Heart right ventricle (tissue), 16 donors: ENCODE results near the gene SLC35E1. TPM values are rescaled to one million over a fixed set of nuclear protein-coding genes. Genes with fewer than 3 reads are reported as not detected.

Source experiments
- ATAC-seq, 8 donors: fragments of 200-7000 bp; cut with Tn5 transposase; one replicate each; pipeline ENCODE4 v1.9.1; 2020; ENCODE audit warnings: mild to moderate bottlenecking in 8 of 8, moderate library complexity in 8 of 8, moderate number of reproducible peaks in 1 of 8
- DNase-seq, 2 donors: peaks; one replicate each; pipeline ENCODE4 v3.0.0-alpha.2; 2020
- H3K27ac ChIP-seq, 10 donors: fragments of 200-600 bp; sonication (generic) in 2 of 10; one replicate each; pipeline versions ENCODE4 v1.5.0 to v1.8.0; 2020 to 2022; ENCODE audit warnings: mild to moderate bottlenecking in 3 of 10
- H3K27me3 ChIP-seq, 7 donors: fragments of 200-600 bp; one replicate each; pipeline ENCODE4 v1.8.0; 2021 to 2022; ENCODE audit warnings: mild to moderate bottlenecking in 2 of 7
- H3K36me3 ChIP-seq, 9 donors: fragments of 200-600 bp; sonication (generic) in 1 of 9; one replicate each; pipeline versions ENCODE4 v1.5.0 to v1.8.0; 2020 to 2022; ENCODE audit warnings: mild to moderate bottlenecking in 2 of 9
- H3K4me1 ChIP-seq, 9 donors: fragments of 200-600 bp; sonication (generic) in 1 of 9; one replicate each; pipeline versions ENCODE4 v1.5.0 to v1.8.0; 2020 to 2022; ENCODE audit warnings: mild to moderate bottlenecking in 4 of 9
- H3K4me3 ChIP-seq, 10 donors: fragments of 200-600 bp; sonication (generic) in 2 of 10; one replicate each; pipeline versions ENCODE4 v1.5.0 to v1.8.0; 2020 to 2022; ENCODE audit warnings: mild to moderate bottlenecking in 7 of 10, moderate library complexity in 2 of 10
- H3K9me3 ChIP-seq, 11 donors: fragments of 200-600 bp in 10 of 11; sonication (generic) in 2 of 11; one replicate each; pipeline versions ENCODE4 v1.5.0 to v1.8.0; 2013 to 2022; ENCODE audit warnings: mild to moderate bottlenecking in 2 of 11, control low read depth in 1 of 11, moderate library complexity in 1 of 11
- CTCF ChIP-seq, 9 donors: fragments of 200-600 bp; sonication (generic) in 2 of 9; IDR thresholded peaks; one replicate each; pipeline versions ENCODE4 v1.5.0 to v1.8.0; 2021 to 2022; ENCODE audit warnings: antibody characterized with exemption in 9 of 9, mild to moderate bottlenecking in 5 of 9, moderate library complexity in 1 of 9
- WGBS, 2 donors: extraction: QIAGEN DNeasy Blood & Tissue Kit; methylation state at CpG; one replicate each; pipeline ENCODE4 v1.1.7; 2013; ENCODE audit warnings: inconsistent platforms in 1 of 2; 5-methylcytosine and 5-hydroxymethylcytosine counted together
- intact Hi-C, 10 donors: fragments of 100-400 bp; cut with DNase I; formaldehyde crosslinking; loops; one replicate each; pipeline versions ENCODE4 v1.11.1 to v1.14.2; 2022
- polyA plus RNA-seq, 2 donors: library from polyadenylated mRNA; stranded (reverse); fragments of 200-250 nt; gene quantifications; one replicate each; pipeline ENCODE4 v1.2.3, GENCODE V29; 2013
- total RNA-seq, 10 donors: library from RNA; stranded (reverse); fragmentation: NEBNext Ultra II Directional in 3 of 10; extraction: Animal tissue kit (Norgen Biotek cat#: 25700) in 3 of 10; gene quantifications; one replicate each; pipeline versions ENCODE4 v1.2.1 to v1.2.4, GENCODE V29; 2021 to 2023
- donor health status: Arrhythmogenic right ventricular cardiomyopathy.
- donor health status: ischemic (EF 13 %, LVEDD 7.1; RV severe dilation, severe dysfunction).
- donor health status: healthy with polysubstance abuse.
- donor health status: DM: no; HTN: yes; CAD: no.
- donor health status: DM: no; HTN: no; CAD: no.
- donor health status: ischemic (EF 25% LVEDD 6.9; RV normal size, moderate dysfunction).
- donor health status: ischemic (EF 25% LVEDD 5.7; RV mildly dilated, moderate dysfunction).
- donor health status: healthy.
- donor health status: DM: yes; HTN: yes; CAD: no.
- donor health status: Ischemic cardiomyopathy.
- donor health status: ischemic (EF 35%, LVEDD 5.7; RV mildly dilated, moderate dysfunction).
- donor health status: nonischemic (EF 11% LVEDD 7.7; RV severe dilation, severe dysfunction).
- donor health status: DM: yes; HTN: yes; CAD: no.
- donor health status: PGD.
- donor health status: ischemic (EF 29% LVEDD 5.4; RV normal size, mild dysfunction).
- donor health status: nonischemic (EF 23%, LVEDD 6.1; RV moderate dilation, normal function).

The SLC35E1 gene
- total and polyA plus RNA-seq, 12 donors, result 20.8 to 29.0 (median 23.6) TPM

- WGBS, 2 donors, result 92 to 93% methylated on average over 13 of the region's 13 CpGs
- Histone ChIP-seq H3K4me1 (peaks cover 12 to 37% (median 23%) of the 10 kb centered on the region in 9 donors), H3K36me3 (peaks cover 0 to 80% (median 31%) of the 10 kb centered on the region in 9 donors), H3K27ac (no peak overlapping the region), H3K4me3 (no peak overlapping the region), H3K27me3 (no peaks in the 10 kb centered on the region), H3K9me3 (no peaks in the 10 kb centered on the region)
- no peak for DNase-seq
- TF ChIP-seq CTCF (IDR thresholded peaks at IDR 0.05), result no peak
- ATAC-seq, result no peak
- intact Hi-C loops, result no loop called here
Observed at GRCh38 chr19:16537111-16537510, 35.1 kb downstream of the SLC35E1 start.

GRCh38 chr19:16536130-16536529 lies 36.1 kb downstream of the SLC35E1 start:
- 92 to 95% methylated on average over 8 to 9 of the region's 9 CpGs for WGBS, 2 donors
- no peak for ATAC-seq
- no peak for TF ChIP-seq CTCF (IDR thresholded peaks at IDR 0.05)
- Histone ChIP-seq H3K4me1 (peaks cover 9 to 29% (median 18%) of the 10 kb centered on the region in 9 donors), H3K27ac (no peak overlapping the region), H3K27me3 (no peaks in the 10 kb centered on the region), H3K9me3 (no peaks in the 10 kb centered on the region), H3K36me3 (peaks cover 0 to 90% (median 41%) of the 10 kb centered on the region in 9 donors), H3K4me3 (no peak overlapping the region)
- no peak for DNase-seq
- intact Hi-C loops, result no loop called here

GRCh38 chr19:16535381-16535780 lies 36.8 kb downstream of the SLC35E1 start:
- ATAC-seq, result no peak

GRCh38 chr19:16532440-16533234 lies 39.6 kb downstream of the SLC35E1 start:
- no peak for TF ChIP-seq CTCF (IDR thresholded peaks at IDR 0.05)
- Histone ChIP-seq H3K4me1 (peaks cover 0 to 3% (median 0%) of the 10 kb centered on the region in 9 donors), H3K9me3 (no peaks in the 10 kb centered on the region), H3K4me3 (no peak overlapping the region), H3K36me3 (peaks cover 0 to 100% (median 74%) of the 10 kb centered on the region in 9 donors), H3K27me3 (no peaks in the 10 kb centered on the region), H3K27ac (no peak overlapping the region)
- ATAC-seq, result no peak
- intact Hi-C loops, result no loop called here
- no peak for DNase-seq
- 87 to 88% methylated on average over 47 of the region's 47 CpGs for WGBS, 2 donors

More at GRCh38 chr19:16535381-16535780, 36.8 kb downstream of the SLC35E1 start:
- WGBS, 2 donors, result 96 to 97% methylated on average over 18 of the region's 18 CpGs
- Histone ChIP-seq H3K27me3 (no peaks in the 10 kb centered on the region), H3K4me3 (no peak overlapping the region), H3K27ac (no peak overlapping the region), H3K36me3 (peaks cover 0 to 94% (median 48%) of the 10 kb centered on the region in 9 donors), H3K9me3 (no peaks in the 10 kb centered on the region), H3K4me1 (peaks cover 4 to 22% (median 10%) of the 10 kb centered on the region in 9 donors)
- intact Hi-C loops, result no loop called here
- DNase-seq, result no peak
- no peak for TF ChIP-seq CTCF (IDR thresholded peaks at IDR 0.05)
